ENCODE results near the gene ALG12. TPM values are rescaled to one million over a fixed set of nuclear protein-coding genes. Genes with fewer than 3 reads are reported as not detected.

Gene ALG12
- total and polyA plus RNA-seq, 2 of the 13 experiments (the other 11 are each of a cell fraction or from before 2014, with no cell fraction given), result 7.8 to 15.8 TPM

DNA sequence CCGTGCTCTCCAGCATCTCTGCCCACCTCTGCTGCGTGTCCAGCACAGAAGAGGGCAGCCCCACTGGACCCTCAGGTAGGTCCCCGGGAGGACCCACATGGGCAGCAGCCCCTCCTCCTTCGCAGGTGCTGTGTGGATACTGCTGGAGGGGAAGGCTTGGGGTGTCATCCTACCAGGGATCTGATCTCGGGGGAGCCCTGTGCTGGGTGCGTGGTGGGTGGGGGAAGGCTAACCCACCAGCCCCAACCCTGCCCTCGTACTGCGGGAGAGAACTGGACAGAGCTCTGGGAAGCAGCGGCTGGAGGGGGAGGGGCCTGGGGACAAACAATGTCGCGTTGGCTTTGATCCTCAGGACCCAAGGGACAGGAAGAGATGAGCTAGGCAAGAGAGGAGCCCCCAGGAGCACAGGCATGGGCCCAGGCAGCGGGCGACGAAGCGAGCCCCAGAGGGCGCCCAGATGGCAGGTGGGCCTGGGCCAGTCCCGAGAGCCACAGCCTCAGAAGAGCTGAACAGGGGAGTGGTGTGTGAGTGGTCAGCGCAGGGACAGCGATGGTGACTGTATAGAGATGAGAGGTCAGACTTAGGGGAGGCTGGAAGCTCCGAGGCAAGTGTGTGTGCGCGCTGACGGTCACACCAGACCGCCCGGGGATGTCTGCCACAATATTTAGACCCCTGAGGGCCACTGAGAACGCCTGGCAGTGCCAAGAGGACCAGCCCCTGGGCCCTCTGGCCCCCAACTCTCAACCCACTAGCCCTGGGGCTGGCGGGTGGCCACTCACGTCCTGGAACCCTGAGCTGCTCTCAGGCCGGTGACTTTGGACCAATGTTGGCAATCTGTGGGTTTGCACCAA is 40.9 kb upstream of the ALG12 start (continued):
- TF ChIP-seq XRCC5 (optimal IDR thresholded peaks at IDR 0.05; ENCODE audit: low read length) (peak; percentile 51), ZNF44 (CRISPR knock-in tag; IDR thresholded peaks at IDR 0.05) (0 out of 2 replicates have a peak, but pooled peaks have one; percentile 35), ZNF253 (CRISPR knock-in tag; IDR thresholded peaks at IDR 0.05; ENCODE audit: borderline replicate concordance) (no peak), WIZ (CRISPR knock-in tag; IDR thresholded peaks at IDR 0.05) (no peak), ZNF792 (CRISPR knock-in tag; IDR thresholded peaks at IDR 0.05) (peak; percentile 92), TSC22D2 (CRISPR knock-in tag; IDR thresholded peaks at IDR 0.05; ENCODE audit: borderline replicate concordance) (no peak), ZNF652 (CRISPR knock-in tag; IDR thresholded peaks at IDR 0.05; ENCODE audit: borderline replicate concordance, low read depth) (no peak), ATF7-NPFF (CRISPR knock-in tag; IDR thresholded peaks at IDR 0.05; ENCODE audit: low read depth) (peak; percentile 92; the same call in 1 of the 2 replicates), SOX6 (IDR thresholded peaks at IDR 0.05) (no peak), SOX6 (CRISPR knock-in tag; IDR thresholded peaks at IDR 0.05) (peak; percentile 74), ZBTB7B (CRISPR knock-in tag; IDR thresholded peaks at IDR 0.05) (peak; percentile 49; the same call in 1 of the 2 replicates), HOXA3 (CRISPR knock-in tag; IDR thresholded peaks at IDR 0.05) (0 out of 2 replicates have a peak, but pooled peaks have one; percentile 31), RXRB (CRISPR knock-in tag; IDR thresholded peaks at IDR 0.05; ENCODE audit: borderline replicate concordance) (0 out of 2 replicates have a peak, but pooled peaks have one; percentile 47), GFI1 (CRISPR knock-in tag; IDR thresholded peaks at IDR 0.05; ENCODE audit: borderline replicate concordance) (no peak), KDM2A (CRISPR knock-in tag; IDR thresholded peaks at IDR 0.05; ENCODE audit: borderline replicate concordance, low read depth) (peak; percentile 36), ETV6 (CRISPR knock-in tag; conservative IDR thresholded peaks at IDR 0.05) (no peak)
- TF ChIP-seq, protein P1, sequence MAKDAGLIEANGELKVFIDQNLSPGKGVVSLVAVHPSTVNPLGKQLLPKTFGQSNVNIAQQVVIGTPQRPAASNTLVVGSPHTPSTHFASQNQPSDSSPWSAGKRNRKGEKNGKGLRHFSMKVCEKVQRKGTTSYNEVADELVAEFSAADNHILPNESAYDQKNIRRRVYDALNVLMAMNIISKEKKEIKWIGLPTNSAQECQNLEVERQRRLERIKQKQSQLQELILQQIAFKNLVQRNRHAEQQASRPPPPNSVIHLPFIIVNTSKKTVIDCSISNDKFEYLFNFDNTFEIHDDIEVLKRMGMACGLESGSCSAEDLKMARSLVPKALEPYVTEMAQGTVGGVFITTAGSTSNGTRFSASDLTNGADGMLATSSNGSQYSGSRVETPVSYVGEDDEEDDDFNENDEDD (CRISPR knock-in tag; IDR thresholded peaks at IDR 0.05; ENCODE audit: borderline replicate concordance), result no peak; the same call in 1 of the 2 replicates
- TF ChIP-seq, protein P2, sequence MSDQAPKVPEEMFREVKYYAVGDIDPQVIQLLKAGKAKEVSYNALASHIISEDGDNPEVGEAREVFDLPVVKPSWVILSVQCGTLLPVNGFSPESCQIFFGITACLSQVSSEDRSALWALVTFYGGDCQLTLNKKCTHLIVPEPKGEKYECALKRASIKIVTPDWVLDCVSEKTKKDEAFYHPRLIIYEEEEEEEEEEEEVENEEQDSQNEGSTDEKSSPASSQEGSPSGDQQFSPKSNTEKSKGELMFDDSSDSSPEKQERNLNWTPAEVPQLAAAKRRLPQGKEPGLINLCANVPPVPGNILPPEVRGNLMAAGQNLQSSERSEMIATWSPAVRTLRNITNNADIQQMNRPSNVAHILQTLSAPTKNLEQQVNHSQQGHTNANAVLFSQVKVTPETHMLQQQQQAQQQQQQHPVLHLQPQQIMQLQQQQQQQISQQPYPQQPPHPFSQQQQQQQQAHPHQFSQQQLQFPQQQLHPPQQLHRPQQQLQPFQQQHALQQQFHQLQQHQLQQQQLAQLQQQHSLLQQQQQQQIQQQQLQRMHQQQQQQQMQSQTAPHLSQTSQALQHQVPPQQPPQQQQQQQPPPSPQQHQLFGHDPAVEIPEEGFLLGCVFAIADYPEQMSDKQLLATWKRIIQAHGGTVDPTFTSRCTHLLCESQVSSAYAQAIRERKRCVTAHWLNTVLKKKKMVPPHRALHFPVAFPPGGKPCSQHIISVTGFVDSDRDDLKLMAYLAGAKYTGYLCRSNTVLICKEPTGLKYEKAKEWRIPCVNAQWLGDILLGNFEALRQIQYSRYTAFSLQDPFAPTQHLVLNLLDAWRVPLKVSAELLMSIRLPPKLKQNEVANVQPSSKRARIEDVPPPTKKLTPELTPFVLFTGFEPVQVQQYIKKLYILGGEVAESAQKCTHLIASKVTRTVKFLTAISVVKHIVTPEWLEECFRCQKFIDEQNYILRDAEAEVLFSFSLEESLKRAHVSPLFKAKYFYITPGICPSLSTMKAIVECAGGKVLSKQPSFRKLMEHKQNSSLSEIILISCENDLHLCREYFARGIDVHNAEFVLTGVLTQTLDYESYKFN (CRISPR knock-in tag; conservative IDR thresholded peaks at IDR 0.05), result peak; percentile 67
- TF ChIP-seq, protein P3, sequence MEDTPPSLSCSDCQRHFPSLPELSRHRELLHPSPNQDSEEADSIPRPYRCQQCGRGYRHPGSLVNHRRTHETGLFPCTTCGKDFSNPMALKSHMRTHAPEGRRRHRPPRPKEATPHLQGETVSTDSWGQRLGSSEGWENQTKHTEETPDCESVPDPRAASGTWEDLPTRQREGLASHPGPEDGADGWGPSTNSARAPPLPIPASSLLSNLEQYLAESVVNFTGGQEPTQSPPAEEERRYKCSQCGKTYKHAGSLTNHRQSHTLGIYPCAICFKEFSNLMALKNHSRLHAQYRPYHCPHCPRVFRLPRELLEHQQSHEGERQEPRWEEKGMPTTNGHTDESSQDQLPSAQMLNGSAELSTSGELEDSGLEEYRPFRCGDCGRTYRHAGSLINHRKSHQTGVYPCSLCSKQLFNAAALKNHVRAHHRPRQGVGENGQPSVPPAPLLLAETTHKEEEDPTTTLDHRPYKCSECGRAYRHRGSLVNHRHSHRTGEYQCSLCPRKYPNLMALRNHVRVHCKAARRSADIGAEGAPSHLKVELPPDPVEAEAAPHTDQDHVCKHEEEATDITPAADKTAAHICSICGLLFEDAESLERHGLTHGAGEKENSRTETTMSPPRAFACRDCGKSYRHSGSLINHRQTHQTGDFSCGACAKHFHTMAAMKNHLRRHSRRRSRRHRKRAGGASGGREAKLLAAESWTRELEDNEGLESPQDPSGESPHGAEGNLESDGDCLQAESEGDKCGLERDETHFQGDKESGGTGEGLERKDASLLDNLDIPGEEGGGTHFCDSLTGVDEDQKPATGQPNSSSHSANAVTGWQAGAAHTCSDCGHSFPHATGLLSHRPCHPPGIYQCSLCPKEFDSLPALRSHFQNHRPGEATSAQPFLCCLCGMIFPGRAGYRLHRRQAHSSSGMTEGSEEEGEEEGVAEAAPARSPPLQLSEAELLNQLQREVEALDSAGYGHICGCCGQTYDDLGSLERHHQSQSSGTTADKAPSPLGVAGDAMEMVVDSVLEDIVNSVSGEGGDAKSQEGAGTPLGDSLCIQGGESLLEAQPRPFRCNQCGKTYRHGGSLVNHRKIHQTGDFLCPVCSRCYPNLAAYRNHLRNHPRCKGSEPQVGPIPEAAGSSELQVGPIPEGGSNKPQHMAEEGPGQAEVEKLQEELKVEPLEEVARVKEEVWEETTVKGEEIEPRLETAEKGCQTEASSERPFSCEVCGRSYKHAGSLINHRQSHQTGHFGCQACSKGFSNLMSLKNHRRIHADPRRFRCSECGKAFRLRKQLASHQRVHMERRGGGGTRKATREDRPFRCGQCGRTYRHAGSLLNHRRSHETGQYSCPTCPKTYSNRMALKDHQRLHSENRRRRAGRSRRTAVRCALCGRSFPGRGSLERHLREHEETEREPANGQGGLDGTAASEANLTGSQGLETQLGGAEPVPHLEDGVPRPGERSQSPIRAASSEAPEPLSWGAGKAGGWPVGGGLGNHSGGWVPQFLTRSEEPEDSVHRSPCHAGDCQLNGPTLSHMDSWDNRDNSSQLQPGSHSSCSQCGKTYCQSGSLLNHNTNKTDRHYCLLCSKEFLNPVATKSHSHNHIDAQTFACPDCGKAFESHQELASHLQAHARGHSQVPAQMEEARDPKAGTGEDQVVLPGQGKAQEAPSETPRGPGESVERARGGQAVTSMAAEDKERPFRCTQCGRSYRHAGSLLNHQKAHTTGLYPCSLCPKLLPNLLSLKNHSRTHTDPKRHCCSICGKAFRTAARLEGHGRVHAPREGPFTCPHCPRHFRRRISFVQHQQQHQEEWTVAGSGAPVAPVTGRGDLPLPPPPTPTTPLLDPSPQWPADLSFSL (CRISPR knock-in tag; IDR thresholded peaks at IDR 0.05), result no peak
